Measurements from ENCODE around the gene FGF5. TPM values are rescaled to one million over a fixed set of nuclear protein-coding genes. Genes with fewer than 3 reads are reported as not detected.

Gene FGF5
- total and polyA plus RNA-seq, 2 of the 13 experiments (the other 11 are each of a cell fraction or from before 2014, with no cell fraction given) = not detected

DNA sequence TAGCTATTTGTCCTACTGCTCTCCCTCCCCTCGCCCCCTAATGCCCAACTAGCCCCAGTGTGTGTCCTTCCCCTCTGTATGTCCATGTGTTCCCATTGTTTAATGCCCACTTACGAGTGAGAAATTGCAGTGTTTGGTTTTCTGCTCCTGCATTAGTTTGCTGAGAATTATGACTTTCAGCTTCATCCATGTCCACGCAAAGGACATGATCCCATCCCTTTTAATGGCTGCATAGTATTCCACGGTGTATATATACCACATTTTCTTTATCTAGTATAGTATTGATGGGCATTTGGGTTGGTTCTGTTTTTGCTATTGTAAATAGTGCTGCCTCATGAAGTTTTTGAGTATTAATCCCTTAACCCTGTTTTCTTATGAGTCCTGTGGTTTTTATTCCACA lies 35.4 kb downstream of the FGF5 start:
- Histone ChIP-seq H2AFZ (ENCODE audit: low read length) (no peak overlapping the region), H3K4me2 (ENCODE audit: low read depth, low read length) (no peak overlapping the region), H4K20me1 (ENCODE audit: insufficient read depth, low read length) (no peaks in the 10 kb centered on the region), H3K27ac (ENCODE audit: extremely low read length, insufficient read depth, low read length) (no peak overlapping the region), H3K79me2 (ENCODE audit: insufficient read depth, low read length) (no peaks in the 10 kb centered on the region), H3K9me3 (ENCODE audit: low read length) (no peaks in the 10 kb centered on the region), H3K36me3 (replicated peaks in 1 of 2; ENCODE audit: control insufficient read depth in 1 of 2, insufficient read depth in 2 of 2, low read length in 2 of 2) (no peaks in the 10 kb centered on the region), H3K4me1 (ENCODE audit: insufficient read depth, low read length) (no peaks in the 10 kb centered on the region), H3K4me3 (replicated peaks in 1 of 3; ENCODE audit: insufficient read depth in 1 of 3, low read depth in 2 of 3, low read length in 3 of 3) (no peak overlapping the region), H3K27me3 (ENCODE audit: control insufficient read depth in 1 of 2, insufficient read depth in 2 of 2, low read length in 2 of 2) (no peaks in the 10 kb centered on the region), H3K9ac (ENCODE audit: insufficient read depth, low read depth, low read length) (no peak overlapping the region)
- BruUV-seq (replicated peaks) = no TSS peak
- 2% methylated on average over 4 of the region's 4 CpGs for WGBS (ENCODE audit: low lambda C conversion rate)
- ChIA-PET CTCF (ENCODE audit: low intra/inter-chr PET ratio, low total read pairs) (no interaction called here), POLR2A (no interaction called here)
- no peak for DNase-seq (ENCODE audit: low spot score)
- FAIRE-seq = no peak
- TF ChIP-seq, protein P1, sequence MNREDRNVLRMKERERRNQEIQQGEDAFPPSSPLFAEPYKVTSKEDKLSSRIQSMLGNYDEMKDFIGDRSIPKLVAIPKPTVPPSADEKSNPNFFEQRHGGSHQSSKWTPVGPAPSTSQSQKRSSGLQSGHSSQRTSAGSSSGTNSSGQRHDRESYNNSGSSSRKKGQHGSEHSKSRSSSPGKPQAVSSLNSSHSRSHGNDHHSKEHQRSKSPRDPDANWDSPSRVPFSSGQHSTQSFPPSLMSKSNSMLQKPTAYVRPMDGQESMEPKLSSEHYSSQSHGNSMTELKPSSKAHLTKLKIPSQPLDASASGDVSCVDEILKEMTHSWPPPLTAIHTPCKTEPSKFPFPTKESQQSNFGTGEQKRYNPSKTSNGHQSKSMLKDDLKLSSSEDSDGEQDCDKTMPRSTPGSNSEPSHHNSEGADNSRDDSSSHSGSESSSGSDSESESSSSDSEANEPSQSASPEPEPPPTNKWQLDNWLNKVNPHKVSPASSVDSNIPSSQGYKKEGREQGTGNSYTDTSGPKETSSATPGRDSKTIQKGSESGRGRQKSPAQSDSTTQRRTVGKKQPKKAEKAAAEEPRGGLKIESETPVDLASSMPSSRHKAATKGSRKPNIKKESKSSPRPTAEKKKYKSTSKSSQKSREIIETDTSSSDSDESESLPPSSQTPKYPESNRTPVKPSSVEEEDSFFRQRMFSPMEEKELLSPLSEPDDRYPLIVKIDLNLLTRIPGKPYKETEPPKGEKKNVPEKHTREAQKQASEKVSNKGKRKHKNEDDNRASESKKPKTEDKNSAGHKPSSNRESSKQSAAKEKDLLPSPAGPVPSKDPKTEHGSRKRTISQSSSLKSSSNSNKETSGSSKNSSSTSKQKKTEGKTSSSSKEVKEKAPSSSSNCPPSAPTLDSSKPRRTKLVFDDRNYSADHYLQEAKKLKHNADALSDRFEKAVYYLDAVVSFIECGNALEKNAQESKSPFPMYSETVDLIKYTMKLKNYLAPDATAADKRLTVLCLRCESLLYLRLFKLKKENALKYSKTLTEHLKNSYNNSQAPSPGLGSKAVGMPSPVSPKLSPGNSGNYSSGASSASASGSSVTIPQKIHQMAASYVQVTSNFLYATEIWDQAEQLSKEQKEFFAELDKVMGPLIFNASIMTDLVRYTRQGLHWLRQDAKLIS (CRISPR knock-in tag; IDR thresholded peaks at IDR 0.05) = no peak
- TF ChIP-seq REPIN1 (CRISPR knock-in tag; IDR thresholded peaks at IDR 0.05; ENCODE audit: borderline replicate concordance, low read depth) (no peak), PCBP2 (optimal IDR thresholded peaks at IDR 0.05; ENCODE audit: low read depth, low read length, poor library complexity, severe bottlenecking) (no peak), ZNF572 (CRISPR knock-in tag; IDR thresholded peaks at IDR 0.05) (no peak), ZNF282 (IDR thresholded peaks at IDR 0.05; ENCODE audit: partially characterized antibody) (no peak)
- TF ChIP-seq, protein P2, sequence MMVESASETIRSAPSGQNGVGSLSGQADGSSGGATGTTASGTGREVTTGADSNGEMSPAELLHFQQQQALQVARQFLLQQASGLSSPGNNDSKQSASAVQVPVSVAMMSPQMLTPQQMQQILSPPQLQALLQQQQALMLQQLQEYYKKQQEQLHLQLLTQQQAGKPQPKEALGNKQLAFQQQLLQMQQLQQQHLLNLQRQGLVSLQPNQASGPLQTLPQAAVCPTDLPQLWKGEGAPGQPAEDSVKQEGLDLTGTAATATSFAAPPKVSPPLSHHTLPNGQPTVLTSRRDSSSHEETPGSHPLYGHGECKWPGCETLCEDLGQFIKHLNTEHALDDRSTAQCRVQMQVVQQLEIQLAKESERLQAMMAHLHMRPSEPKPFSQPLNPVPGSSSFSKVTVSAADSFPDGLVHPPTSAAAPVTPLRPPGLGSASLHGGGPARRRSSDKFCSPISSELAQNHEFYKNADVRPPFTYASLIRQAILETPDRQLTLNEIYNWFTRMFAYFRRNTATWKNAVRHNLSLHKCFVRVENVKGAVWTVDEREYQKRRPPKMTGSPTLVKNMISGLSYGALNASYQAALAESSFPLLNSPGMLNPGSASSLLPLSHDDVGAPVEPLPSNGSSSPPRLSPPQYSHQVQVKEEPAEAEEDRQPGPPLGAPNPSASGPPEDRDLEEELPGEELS (CRISPR knock-in tag; IDR thresholded peaks at IDR 0.05) = no peak
- TF ChIP-seq, protein P3, sequence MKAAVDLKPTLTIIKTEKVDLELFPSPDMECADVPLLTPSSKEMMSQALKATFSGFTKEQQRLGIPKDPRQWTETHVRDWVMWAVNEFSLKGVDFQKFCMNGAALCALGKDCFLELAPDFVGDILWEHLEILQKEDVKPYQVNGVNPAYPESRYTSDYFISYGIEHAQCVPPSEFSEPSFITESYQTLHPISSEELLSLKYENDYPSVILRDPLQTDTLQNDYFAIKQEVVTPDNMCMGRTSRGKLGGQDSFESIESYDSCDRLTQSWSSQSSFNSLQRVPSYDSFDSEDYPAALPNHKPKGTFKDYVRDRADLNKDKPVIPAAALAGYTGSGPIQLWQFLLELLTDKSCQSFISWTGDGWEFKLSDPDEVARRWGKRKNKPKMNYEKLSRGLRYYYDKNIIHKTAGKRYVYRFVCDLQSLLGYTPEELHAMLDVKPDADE (CRISPR knock-in tag; IDR thresholded peaks at IDR 0.05) = no peak
- ATAC-seq = no peak
- in situ Hi-C loops (cut with HindIII; ENCODE audit: extremely low pct_ligation_motif_present, low pct_unique_long_range_greater_than_20kb) (no loop called here), intact Hi-C loops (cut with micrococcal nuclease; ENCODE audit: unreplicated experiment) (no loop called here)
